Erythroblast (primary cell): ENCODE data around the gene KIF6.
"Not testable (repeated sequence)": the region's sequence is repeated elsewhere in the genome, so short reads cannot be mapped to it uniquely, and the experiment has no call there.

Source experiments
- DNase-seq, 2 experiments: peaks; one replicate each; lab custom pipeline; 2025; lab: John Stamatoyannopoulos, UW
- GATA1 ChIP-seq: IDR thresholded peaks from 2 replicates; pipeline ENCODE4 v1.6.1; 2011; ENCODE audit warnings: low read depth, mild to moderate bottlenecking, control low read depth, low read length, moderate library complexity
- POLR2A ChIP-seq: IDR thresholded peaks from 2 replicates; pipeline ENCODE4 v1.6.1; 2011; ENCODE audit warnings: mild to moderate bottlenecking, low read length

The KIF6 gene

DNA sequence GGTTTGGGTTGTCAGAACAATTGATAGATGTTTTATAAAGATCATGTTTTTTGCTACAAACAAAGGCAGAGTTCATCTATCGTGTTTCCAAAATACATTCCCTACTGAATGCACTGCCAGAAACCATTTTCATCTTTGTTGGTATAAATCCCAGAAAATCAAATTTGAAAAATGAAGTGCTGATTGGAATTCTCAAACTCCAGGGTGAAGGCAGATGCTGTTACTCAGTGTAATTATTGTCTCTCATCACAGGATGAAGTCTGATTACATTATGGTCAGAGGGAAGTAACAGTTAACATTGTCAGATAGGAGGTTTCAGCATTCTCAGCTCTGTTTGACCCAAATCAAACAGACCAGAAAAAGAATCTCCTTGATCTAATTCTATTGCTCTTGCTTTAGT, 204.3 kb downstream of the KIF6 start:
- no peak for DNase-seq
- TF ChIP-seq POLR2A (no peak), GATA1 (no peak)

DNA sequence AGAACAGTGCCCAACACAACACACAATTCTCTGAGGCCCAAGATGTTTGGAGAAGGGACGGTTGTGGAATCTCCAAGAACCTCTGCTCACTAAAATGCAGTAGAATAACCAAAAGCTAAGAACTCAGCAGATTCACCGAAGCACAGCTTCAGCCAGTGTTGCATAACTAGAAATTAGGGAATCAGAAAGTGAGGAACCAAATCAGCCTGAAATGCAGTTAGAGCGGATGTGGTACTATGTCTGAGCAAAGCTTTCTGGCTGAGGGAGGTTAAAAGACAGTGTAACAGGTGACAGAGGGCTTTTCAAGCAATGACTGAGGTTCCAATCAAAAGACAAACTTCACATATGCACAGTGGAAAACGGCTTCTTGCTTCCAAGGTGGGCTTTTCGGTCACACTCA, 204.8 kb downstream of the KIF6 start:
- DNase-seq: no peak
- no peak for TF ChIP-seq POLR2A
- no peak for TF ChIP-seq GATA1

DNA sequence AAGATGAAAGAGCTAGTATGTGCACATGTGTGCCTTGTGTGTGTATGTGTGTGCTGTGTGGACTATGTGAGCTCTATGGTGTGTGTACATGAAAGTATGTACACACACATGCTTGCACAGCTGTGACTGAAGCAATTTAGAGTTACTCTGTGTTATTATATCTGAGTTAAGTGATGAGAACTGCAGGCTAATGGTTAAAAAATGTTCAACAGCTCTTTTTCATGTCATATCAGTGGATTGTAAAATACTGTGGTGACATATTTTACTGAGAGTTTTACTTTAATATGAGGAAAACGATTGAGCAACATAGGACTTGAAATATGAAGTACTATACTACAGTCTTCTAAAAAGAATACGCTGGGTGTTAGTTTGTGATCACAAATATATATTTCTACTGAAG, 207.0 kb downstream of the KIF6 start:
- no peak for DNase-seq
- TF ChIP-seq POLR2A (no peak), GATA1 (no peak)

DNA sequence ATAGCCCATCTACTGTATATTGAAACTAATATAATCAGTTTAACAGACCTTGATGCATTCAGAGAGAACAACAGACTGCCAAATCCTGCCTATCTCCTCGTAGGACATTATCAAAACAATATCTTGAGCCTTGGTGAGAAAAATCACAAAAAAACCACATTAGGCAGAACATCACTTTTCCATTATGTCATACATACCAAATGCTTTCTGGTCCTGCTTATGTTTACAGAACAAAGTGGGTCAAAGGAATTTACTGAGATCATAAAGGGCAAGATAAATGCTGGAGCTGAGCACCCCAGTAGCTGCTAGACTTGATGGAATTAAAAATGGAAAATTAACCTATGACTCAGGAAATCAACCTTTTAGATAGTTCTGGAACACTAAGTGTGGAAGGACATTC, 207.5 kb downstream of the KIF6 start:
- TF ChIP-seq POLR2A: no peak
- TF ChIP-seq GATA1: no peak

DNA sequence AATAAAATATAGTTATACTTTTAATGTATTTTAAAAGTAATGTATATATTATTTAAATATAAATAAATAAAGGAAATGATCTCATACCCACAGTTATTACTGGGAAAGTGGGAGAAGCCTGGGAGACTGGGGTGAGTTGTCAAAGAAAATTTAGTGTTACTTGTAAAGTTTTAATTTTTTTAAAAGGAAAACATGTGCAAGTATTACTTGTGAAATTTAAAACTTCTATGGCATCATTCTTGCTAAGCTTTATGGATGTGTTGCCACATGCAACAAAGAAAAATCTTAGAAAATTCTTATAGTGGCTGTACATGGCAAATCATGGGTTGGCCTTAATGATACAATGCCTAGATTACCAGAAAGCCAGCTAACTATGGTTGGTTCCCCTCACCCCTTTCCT, 208.7 kb downstream of the KIF6 start:
- DNase-seq: no peak
- TF ChIP-seq GATA1 (no peak), POLR2A (no peak)

More for the DNA sequence above, 207.5 kb downstream of the KIF6 start:
- DNase-seq: no peak

DNA sequence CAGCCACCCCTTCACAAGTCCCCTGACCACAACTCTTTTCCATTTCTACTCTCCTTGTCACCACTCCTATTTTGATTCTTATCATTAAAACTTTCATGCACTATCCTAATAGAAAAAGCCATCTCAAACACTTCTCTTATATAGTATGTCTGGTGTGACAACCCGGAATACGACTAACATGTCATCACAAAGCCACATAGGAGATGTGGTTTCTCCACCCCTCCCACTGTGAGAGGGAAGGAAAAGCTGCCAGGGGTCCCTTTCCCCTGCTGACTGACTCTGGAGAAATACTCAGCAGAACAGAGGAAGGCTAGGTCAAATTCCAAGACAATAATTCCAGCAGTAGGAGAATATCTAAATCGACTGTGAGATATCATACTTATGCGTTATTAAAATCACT, 209.7 kb downstream of the KIF6 start:
- TF ChIP-seq GATA1 (no peak), POLR2A (no peak)
- no peak for DNase-seq

DNA sequence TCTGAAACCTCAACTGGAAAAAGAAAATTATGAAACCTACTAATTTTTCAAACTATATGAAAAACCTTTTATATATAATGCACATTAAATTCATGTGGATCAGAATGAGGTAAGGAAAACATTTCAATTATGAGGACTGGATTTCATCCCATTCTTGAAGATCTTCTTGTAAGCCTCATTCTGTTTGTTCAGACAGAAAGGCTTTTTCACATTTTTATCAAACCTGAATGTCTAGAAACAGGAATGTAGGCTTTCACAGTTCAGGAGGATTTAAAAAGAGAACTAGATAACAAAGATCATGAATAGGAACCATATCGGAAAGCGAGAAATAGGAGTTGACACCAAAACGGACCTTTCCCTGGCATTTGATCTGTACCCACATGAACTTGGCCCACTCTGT, 210.2 kb downstream of the KIF6 start:
- TF ChIP-seq POLR2A (no peak), GATA1 (no peak)
- no peak for DNase-seq

DNA sequence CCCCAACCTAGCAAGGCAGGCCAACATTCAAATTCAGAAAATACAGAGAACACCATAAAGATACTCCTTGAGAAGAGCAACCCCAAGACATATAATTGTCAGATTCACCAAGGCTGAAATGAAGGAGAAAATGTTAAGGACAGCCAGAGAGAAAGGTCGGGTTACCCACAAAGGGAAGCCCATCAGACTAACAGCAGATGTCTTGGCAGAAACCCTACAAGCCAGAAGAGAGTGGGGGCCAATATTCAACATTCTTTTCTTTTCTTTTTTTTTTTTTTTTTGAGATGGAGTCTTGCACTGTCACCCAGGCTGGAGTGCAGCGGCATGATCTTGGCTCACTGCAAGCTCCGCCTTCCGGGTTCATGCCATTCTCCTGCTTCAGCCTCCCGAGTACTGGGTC, 215.4 kb downstream of the KIF6 start:
- DNase-seq: not testable (repeated sequence)

DNA sequence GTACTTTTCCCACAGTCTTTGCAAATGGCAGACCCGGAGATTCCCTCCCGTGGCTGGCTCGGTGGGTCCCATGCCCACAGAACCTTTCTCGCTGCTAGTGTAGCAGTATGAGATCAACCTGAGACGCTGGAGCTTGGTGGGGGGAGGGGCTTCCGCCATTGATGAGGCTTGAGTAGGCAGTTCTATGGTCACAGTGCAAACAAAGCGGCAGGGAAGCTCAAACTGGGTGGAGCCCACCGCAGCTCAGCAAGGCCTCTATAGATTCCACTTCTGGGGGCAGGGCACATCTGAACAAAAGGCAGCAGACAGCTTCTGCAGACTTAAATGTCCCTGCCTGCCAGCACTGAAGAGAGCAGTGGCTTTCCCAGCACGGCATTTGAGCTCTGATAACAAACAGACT, 216.7 kb downstream of the KIF6 start:
- TF ChIP-seq GATA1 (no peak), POLR2A (no peak)

DNA sequence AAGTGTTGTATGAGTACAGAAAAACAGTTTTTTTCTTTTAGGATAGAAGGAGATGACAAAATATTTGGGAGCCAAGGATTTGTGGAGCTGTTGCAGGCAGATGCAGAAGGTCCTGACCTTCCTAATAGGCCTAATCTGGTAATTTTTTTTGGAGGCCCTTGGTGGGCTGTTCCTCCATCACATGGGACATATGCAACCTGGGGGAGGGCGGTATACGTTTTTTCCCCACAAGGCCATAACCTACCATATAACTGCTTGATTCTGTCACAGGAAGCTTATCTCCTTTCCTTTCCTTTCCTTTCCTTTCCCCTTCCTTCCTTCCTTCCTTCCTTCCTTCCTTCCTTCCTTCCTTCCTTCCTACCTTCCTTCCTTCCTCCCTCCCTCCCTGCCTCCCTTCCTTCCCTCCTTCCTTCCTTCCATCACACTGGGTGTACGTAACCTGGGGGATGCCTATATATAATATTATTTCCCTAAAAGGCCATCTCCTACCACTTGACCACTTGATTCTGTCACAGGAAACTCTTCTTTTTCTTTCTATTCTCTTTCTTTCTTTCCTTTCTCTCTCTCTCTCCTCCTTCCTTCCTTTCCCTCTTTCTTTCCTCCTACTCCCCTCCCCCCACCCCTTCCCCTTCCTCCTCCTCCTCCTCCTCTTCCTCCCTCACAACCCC, 217.7 kb downstream of the KIF6 start:
- no peak for TF ChIP-seq POLR2A
- TF ChIP-seq GATA1: no peak
- no peak for DNase-seq

More for the DNA sequence above, 216.7 kb downstream of the KIF6 start:
- no peak for DNase-seq

DNA sequence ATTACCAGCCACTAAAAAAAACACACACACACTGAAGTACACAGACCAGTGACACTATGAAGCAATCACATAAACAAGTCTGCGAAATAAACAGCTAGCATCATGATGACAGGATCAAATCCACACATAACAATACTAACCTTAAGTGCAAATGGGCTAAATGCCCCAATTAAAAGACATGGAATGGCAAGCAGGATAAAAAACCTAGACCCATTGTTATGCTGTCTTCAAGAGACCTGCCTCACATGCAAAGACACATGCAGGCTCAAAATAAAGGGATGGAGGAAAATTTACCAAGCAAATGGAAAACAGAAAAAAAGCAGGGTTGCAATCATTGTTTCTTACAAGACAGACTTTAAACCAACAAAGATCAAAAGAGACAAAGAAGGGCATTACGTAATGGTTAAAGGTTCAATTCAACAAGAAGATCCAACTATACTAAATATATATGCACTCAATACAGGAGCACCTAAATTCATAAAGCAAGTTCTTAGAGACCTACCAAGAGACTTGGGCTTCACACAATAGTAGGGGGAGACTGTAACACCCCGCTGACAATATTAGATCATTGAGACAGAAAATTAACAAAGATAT, 222.7 kb downstream of the KIF6 start:
- DNase-seq: not testable (repeated sequence)

DNA sequence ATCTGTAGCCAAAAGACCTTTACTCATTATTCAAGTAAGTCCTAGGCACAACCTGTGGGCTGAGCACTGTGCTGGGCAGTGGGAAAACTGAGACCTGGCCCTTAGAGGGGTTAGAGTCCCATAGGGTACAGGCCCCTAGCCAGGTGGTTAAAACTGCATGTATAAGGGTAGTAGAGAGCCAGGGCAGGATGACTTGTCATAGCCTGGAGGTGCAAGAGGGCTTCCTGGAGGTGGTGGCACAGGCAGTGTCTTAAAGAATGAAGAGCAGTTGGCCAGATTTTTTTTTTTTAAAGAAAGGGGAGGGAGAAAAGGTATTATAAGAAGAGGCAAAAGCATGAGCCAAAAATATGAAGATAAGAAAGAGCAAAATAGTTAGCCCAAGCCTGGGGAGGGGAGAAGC, 226.2 kb downstream of the KIF6 start:
- TF ChIP-seq POLR2A (no peak), GATA1 (no peak)
- DNase-seq: no peak

DNA sequence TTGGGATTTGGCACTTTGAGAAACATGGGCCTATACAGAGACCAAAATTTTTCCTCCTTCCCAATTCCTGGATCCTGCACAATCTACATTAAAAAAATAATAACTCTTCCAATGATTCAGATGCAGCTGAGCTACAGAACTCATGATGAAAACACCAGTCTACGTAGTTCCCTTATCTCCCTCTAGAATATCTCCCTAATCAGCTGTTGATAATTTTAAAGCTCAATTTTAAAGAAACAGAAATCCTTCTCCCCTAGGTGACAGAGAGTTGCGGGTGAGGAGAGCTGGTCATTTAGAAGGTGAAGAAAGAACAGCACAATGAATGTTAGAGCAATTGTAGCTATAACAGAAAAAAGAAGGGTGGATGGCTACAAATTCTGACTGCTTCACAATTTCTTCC, 227.1 kb downstream of the KIF6 start:
- no peak for DNase-seq
- TF ChIP-seq POLR2A: no peak
- no peak for TF ChIP-seq GATA1

DNA sequence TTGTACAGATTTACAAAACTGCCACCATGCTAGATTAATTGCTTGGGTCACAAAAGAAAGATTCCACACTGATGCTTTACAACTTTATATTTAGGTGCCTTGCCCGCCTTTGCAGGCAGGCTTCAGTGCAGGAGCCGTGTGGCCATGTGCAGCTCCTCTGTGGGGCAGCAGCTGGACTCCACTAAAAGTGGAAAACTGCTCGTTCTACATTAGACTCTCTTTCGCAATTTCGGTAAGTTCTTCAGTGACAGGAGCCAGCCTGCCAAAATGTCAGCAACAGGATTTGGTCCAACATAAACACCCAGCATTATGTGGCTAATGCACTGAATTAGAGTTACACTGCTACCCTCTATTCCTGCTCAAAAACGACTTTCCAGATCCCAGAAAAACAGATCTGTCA, 228.3 kb downstream of the KIF6 start:
- no peak for TF ChIP-seq GATA1
- no peak for TF ChIP-seq POLR2A

DNA sequence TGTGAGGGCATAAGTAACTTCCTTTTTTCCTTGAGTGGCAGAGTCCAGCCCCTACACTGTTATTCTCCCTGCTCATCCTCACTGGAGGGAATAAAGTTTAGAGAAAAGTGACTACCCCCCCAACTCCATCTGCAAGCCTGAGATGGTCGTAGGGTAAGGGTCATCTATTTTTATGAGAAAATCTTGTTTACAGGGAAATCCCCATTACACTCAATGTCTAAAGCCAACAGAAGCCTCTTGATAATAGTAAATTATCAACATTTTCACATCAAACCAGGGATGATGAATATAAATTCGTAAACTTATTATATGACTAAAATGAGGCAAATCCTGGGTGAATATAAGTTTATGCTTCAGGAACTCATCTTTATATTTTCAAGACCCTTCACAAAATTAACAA, 228.8 kb downstream of the KIF6 start:
- no peak for DNase-seq
- no peak for TF ChIP-seq GATA1
- TF ChIP-seq POLR2A: no peak

More for the DNA sequence above, 228.3 kb downstream of the KIF6 start:
- no peak for DNase-seq
